Vagina (tissue), 2 donors: ENCODE results near the gene ROCK2. TPM values are rescaled to one million over a fixed set of nuclear protein-coding genes. Genes with fewer than 3 reads are reported as not detected.
A peak's percentile ranks its signal among the peaks of the same experiment; 100 is the strongest.

ENCODE experiments used
- DNase-seq, 2 donors: peaks; one replicate each; pipeline ENCODE4 v3.0.0-alpha.2; 2017; ENCODE audit errors: extremely low spot score in 2 of 2
- H3K27ac ChIP-seq: fragments of 200-600 bp; sonication (generic); one replicate; pipeline ENCODE4 v1.5.1; 2019
- H3K27me3 ChIP-seq: fragments of 200-600 bp; sonication (generic); one replicate; pipeline ENCODE4 v1.5.1; 2019
- H3K36me3 ChIP-seq, 2 donors: fragments of 200-600 bp; sonication (generic); one replicate each; pipeline ENCODE4 v1.5.1; 2017 to 2019
- H3K4me1 ChIP-seq: fragments of 200-600 bp; sonication (generic); one replicate; pipeline ENCODE4 v1.5.1; 2019
- H3K4me3 ChIP-seq, 2 donors: fragments of 200-600 bp; sonication (generic); 1 replicate in 1 of 2; 2 replicates in 1 of 2; pipeline ENCODE4 v1.5.1; 2016 to 2019
- H3K9me3 ChIP-seq: fragments of 200-600 bp; sonication (generic); one replicate; pipeline ENCODE4 v1.5.1; 2019
- CTCF ChIP-seq, 3 experiments: fragments of 450-650 bp in 2 of 3; fragments of 200-600 bp in 1 of 3; sonication (generic) in 1 of 3; IDR thresholded peaks; one replicate each; pipeline ENCODE4 v1.5.1; 2017 to 2019; ENCODE audit warnings: antibody characterized with exemption in 3 of 3, mild to moderate bottlenecking in 2 of 3, moderate library complexity in 2 of 3
- POLR2A ChIP-seq, 2 donors: fragments of 450-650 bp; IDR thresholded peaks; one replicate each; pipeline ENCODE4 v1.6.1; 2017; ENCODE audit warnings: antibody characterized with exemption in 2 of 2, mild to moderate bottlenecking in 2 of 2, moderate library complexity in 2 of 2
- POLR2AphosphoS5 ChIP-seq, 2 donors: sonication (generic); formaldehyde crosslinking; IDR thresholded peaks; one replicate each; pipeline ENCODE4 v1.9.0; 2017; ENCODE audit warnings: antibody characterized with exemption in 2 of 2, mild to moderate bottlenecking in 2 of 2, low read depth in 1 of 2; ENCODE audit not compliant: insufficient read depth in 1 of 2
- intact Hi-C: fragments of 100-400 bp; cut with DNase I; formaldehyde crosslinking; loops from one replicate; pipeline ENCODE4 v1.15.1; 2023
- small RNA-seq: library from RNA; depleted of rRNA; stranded (forward); fragments of <200 nt; gene quantifications from one replicate; pipeline ENCODE3, GENCODE V24; 2016
- total RNA-seq: library from RNA; depleted of rRNA; stranded (reverse); fragments of >200 nt; gene quantifications from one replicate; pipeline ENCODE4 v1.2.3, GENCODE V29; 2016

ROCK2 gene
- total RNA-seq, 1 donor from 2014 or later, result 49.4 TPM

GRCh38 chr2:11133936-11134320 lies 210.5 kb downstream of the ROCK2 start:
- H3K4me1 ChIP-seq, result peaks cover 35% of the 10 kb centered on the region
- H3K4me3 ChIP-seq, result peak overlapping the region; percentile 46 to 55
- H3K36me3 ChIP-seq, result no peaks in the 10 kb centered on the region
- no peak for DNase-seq
- TF ChIP-seq POLR2AphosphoS5 (IDR thresholded peaks at IDR 0.05; ENCODE audit: insufficient read depth in 1 of 2, low read depth in 1 of 2), result no peak
- TF ChIP-seq CTCF (IDR thresholded peaks at IDR 0.05), result no peak
- TF ChIP-seq POLR2A (IDR thresholded peaks at IDR 0.05), result no peak
- intact Hi-C loops, result loop anchor here (5.0 kb wide), 1 partner anchor 273 kb away; no protein-coding TSS in a partner anchor
- no peaks in the 10 kb centered on the region for H3K27me3 ChIP-seq
- no peaks in the 10 kb centered on the region for H3K9me3 ChIP-seq
- H3K27ac ChIP-seq, result no peak overlapping the region

- Histone ChIP-seq H3K27me3 (no peaks in the 10 kb centered on the region), H3K4me1 (peaks cover 35% of the 10 kb centered on the region), H3K36me3 (no peaks in the 10 kb centered on the region), H3K9me3 (no peaks in the 10 kb centered on the region), H3K4me3 (peak overlapping the region; percentile 46 to 55), H3K27ac (peak overlapping the region; percentile 42)
- DNase-seq, result no peak
- intact Hi-C loops, result loop anchor here (5.0 kb wide), 1 partner anchor 274 kb away; no protein-coding TSS in a partner anchor
- no peak for TF ChIP-seq POLR2A (IDR thresholded peaks at IDR 0.05)
Observed at GRCh38 chr2:11133238-11133935, 211.0 kb downstream of the ROCK2 start.

GRCh38 chr2:11132036-11132671 lies 212.3 kb downstream of the ROCK2 start:
- TF ChIP-seq POLR2A (IDR thresholded peaks at IDR 0.05) (no peak), CTCF (IDR thresholded peaks at IDR 0.05) (no peak), POLR2AphosphoS5 (IDR thresholded peaks at IDR 0.05; ENCODE audit: insufficient read depth in 1 of 2, low read depth in 1 of 2) (no peak)
- Histone ChIP-seq H3K27ac (no peak overlapping the region), H3K4me3 (peak overlapping the region; percentile 46 to 55), H3K9me3 (no peaks in the 10 kb centered on the region), H3K4me1 (peaks cover 35% of the 10 kb centered on the region), H3K36me3 (no peaks in the 10 kb centered on the region), H3K27me3 (no peaks in the 10 kb centered on the region)
- intact Hi-C loops, result loop anchor here (1.0 to 5.0 kb wide), 2 partner anchors 275 to 314 kb away; no protein-coding TSS in a partner anchor
- DNase-seq, result no peak

- Histone ChIP-seq H3K4me1 (peaks cover 35% of the 10 kb centered on the region), H3K4me3 (no peak overlapping the region), H3K27me3 (no peaks in the 10 kb centered on the region), H3K9me3 (no peaks in the 10 kb centered on the region), H3K36me3 (no peaks in the 10 kb centered on the region), H3K27ac (no peak overlapping the region)
- intact Hi-C loops, result loop anchor here (5.0 kb wide), 1 partner anchor 276 kb away; no protein-coding TSS in a partner anchor
- DNase-seq, result no peak
- no peak for TF ChIP-seq CTCF (IDR thresholded peaks at IDR 0.05)
- TF ChIP-seq POLR2AphosphoS5 (IDR thresholded peaks at IDR 0.05; ENCODE audit: insufficient read depth in 1 of 2, low read depth in 1 of 2), result no peak
- TF ChIP-seq POLR2A (IDR thresholded peaks at IDR 0.05), result no peak
Observed at GRCh38 chr2:11131166-11131920, 213.1 kb downstream of the ROCK2 start.

Small RNA genes lying within 50 kb of the gene (small RNA-seq; reads per million reads assigned to genes)
- not detected for gene RNU6-1081P

Other genes with a start within 250 kb of the ROCK2 start
- 59.7 TPM for gene SLC66A3, start 189.2 kb downstream of the ROCK2 start, total RNA-seq
- 9.1 TPM for gene E2F6, start 121.5 kb upstream of the ROCK2 start, total RNA-seq
- 35.4 TPM for gene GREB1, start 189.4 kb upstream of the ROCK2 start, total RNA-seq